22Rv1 (cell line): ENCODE results near the gene JKAMP.

Source experiments
- CTCF ChIP-seq: fragments of 450-650 bp; IDR thresholded peaks from 2 replicates; pipeline ENCODE4 v1.5.1; 2017; ENCODE audit warnings: mild to moderate bottlenecking
- ZFX ChIP-seq: fragments of 450-650 bp; IDR thresholded peaks from 2 replicates; pipeline ENCODE4 v1.6.1; 2017; ENCODE audit warnings: antibody characterized with exemption, borderline replicate concordance

- TF ChIP-seq CTCF (no peak), ZFX (no peak)
Measured at GRCh38 chr14:59464486-59465315, 19.6 kb upstream of the JKAMP start.
